Measurements from ENCODE around the gene ATP6V1C2.

Gene ATP6V1C2

GRCh38 chr2:10722252-10722825 is 909 bp downstream of the ATP6V1C2 start:
- TF ChIP-seq EZH2 (IDR thresholded peaks at IDR 0.05; ENCODE audit: borderline replicate concordance, low read length) = no peak
- TF ChIP-seq, protein P1, sequence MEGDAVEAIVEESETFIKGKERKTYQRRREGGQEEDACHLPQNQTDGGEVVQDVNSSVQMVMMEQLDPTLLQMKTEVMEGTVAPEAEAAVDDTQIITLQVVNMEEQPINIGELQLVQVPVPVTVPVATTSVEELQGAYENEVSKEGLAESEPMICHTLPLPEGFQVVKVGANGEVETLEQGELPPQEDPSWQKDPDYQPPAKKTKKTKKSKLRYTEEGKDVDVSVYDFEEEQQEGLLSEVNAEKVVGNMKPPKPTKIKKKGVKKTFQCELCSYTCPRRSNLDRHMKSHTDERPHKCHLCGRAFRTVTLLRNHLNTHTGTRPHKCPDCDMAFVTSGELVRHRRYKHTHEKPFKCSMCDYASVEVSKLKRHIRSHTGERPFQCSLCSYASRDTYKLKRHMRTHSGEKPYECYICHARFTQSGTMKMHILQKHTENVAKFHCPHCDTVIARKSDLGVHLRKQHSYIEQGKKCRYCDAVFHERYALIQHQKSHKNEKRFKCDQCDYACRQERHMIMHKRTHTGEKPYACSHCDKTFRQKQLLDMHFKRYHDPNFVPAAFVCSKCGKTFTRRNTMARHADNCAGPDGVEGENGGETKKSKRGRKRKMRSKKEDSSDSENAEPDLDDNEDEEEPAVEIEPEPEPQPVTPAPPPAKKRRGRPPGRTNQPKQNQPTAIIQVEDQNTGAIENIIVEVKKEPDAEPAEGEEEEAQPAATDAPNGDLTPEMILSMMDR (IDR thresholded peaks at IDR 0.05; ENCODE audit: low read length) = no peak
- peaks cover 6% of the 10 kb centered on the region for H3K4me1 ChIP-seq (ENCODE audit: insufficient read depth, low read length, severe bottlenecking)
- no peaks in the 10 kb centered on the region for H3K79me2 ChIP-seq (ENCODE audit: insufficient read depth, low read length)
- no peaks in the 10 kb centered on the region; the same call in 1 of the 2 replicates for H3F3A ChIP-seq (ENCODE audit: insufficient read depth, low read length)
- H3K9me2 ChIP-seq (ENCODE audit: low read depth, low read length) = no peaks in the 10 kb centered on the region
- H3K4me2 ChIP-seq (ENCODE audit: low read length) = peak overlapping the region; percentile 88
- no peaks in the 10 kb centered on the region for H3K9me3 ChIP-seq (ENCODE audit: low read length)
- no peaks in the 10 kb centered on the region for H3K36me3 ChIP-seq (ENCODE audit: insufficient read depth, low read length)
- H3K27ac ChIP-seq (ENCODE audit: low read depth, low read length, poor library complexity, severe bottlenecking) = no peak overlapping the region
- no peak overlapping the region for H2AFZ ChIP-seq (ENCODE audit: low read length)
- no peak overlapping the region for H3K9ac ChIP-seq (ENCODE audit: low read length)
- no peaks in the 10 kb centered on the region for H4K20me1 ChIP-seq (ENCODE audit: insufficient read depth, low read length)
- H3K27me3 ChIP-seq (ENCODE audit: insufficient read depth, low read length) = peaks cover 10% of the 10 kb centered on the region; the same call in 1 of the 2 replicates
- H3K4me3 ChIP-seq (ENCODE audit: low read depth, low read length, poor library complexity, severe bottlenecking) = peak overlapping the region; percentile 63

GRCh38 chr2:10732924-10733565 is 11.6 kb downstream of the ATP6V1C2 start:
- no peak overlapping the region for H3K9ac ChIP-seq (ENCODE audit: low read length)
- no peaks in the 10 kb centered on the region for H3F3A ChIP-seq (ENCODE audit: insufficient read depth, low read length)
- H3K9me2 ChIP-seq (ENCODE audit: low read depth, low read length) = no peaks in the 10 kb centered on the region
- no peak overlapping the region for H3K4me2 ChIP-seq (ENCODE audit: low read length)
- H3K4me1 ChIP-seq (ENCODE audit: insufficient read depth, low read length, severe bottlenecking) = no peaks in the 10 kb centered on the region
- H3K79me2 ChIP-seq (ENCODE audit: insufficient read depth, low read length) = no peaks in the 10 kb centered on the region
- H3K9me3 ChIP-seq (ENCODE audit: low read length) = no peaks in the 10 kb centered on the region
- TF ChIP-seq EZH2 (IDR thresholded peaks at IDR 0.05; ENCODE audit: borderline replicate concordance, low read length) = no peak
- TF ChIP-seq, protein P1 (IDR thresholded peaks at IDR 0.05; ENCODE audit: low read length) = no peak
- no peaks in the 10 kb centered on the region for H3K36me3 ChIP-seq (ENCODE audit: insufficient read depth, low read length)
- H3K27ac ChIP-seq (ENCODE audit: low read depth, low read length, poor library complexity, severe bottlenecking) = no peak overlapping the region
- H3K27me3 ChIP-seq (ENCODE audit: insufficient read depth, low read length) = no peaks in the 10 kb centered on the region
- H3K4me3 ChIP-seq (ENCODE audit: low read depth, low read length, poor library complexity, severe bottlenecking) = no peak overlapping the region
- no peaks in the 10 kb centered on the region for H4K20me1 ChIP-seq (ENCODE audit: insufficient read depth, low read length)
- no peak overlapping the region for H2AFZ ChIP-seq (ENCODE audit: low read length)

- Histone ChIP-seq H3K36me3 (ENCODE audit: insufficient read depth, low read length) (no peaks in the 10 kb centered on the region), H3F3A (ENCODE audit: insufficient read depth, low read length) (no peaks in the 10 kb centered on the region), H4K20me1 (ENCODE audit: insufficient read depth, low read length) (no peaks in the 10 kb centered on the region)
These were observed 12.1 kb downstream of the ATP6V1C2 start for GRCh38 chr2:10733566-10733925.

More at GRCh38 chr2:10733566-10733925, 12.1 kb downstream of the ATP6V1C2 start:
- Histone ChIP-seq H3K4me1 (ENCODE audit: insufficient read depth, low read length, severe bottlenecking) (no peaks in the 10 kb centered on the region), H3K4me3 (ENCODE audit: low read depth, low read length, poor library complexity, severe bottlenecking) (no peak overlapping the region), H3K4me2 (ENCODE audit: low read length) (no peak overlapping the region), H3K27ac (ENCODE audit: low read depth, low read length, poor library complexity, severe bottlenecking) (no peak overlapping the region), H3K9me2 (ENCODE audit: low read depth, low read length) (no peaks in the 10 kb centered on the region), H2AFZ (ENCODE audit: low read length) (no peak overlapping the region), H3K79me2 (ENCODE audit: insufficient read depth, low read length) (no peaks in the 10 kb centered on the region), H3K9me3 (ENCODE audit: low read length) (no peaks in the 10 kb centered on the region), H3K27me3 (ENCODE audit: insufficient read depth, low read length) (no peaks in the 10 kb centered on the region), H3K9ac (ENCODE audit: low read length) (no peak overlapping the region)
- TF ChIP-seq, protein P1 (IDR thresholded peaks at IDR 0.05; ENCODE audit: low read length) = no peak
- no peak for TF ChIP-seq EZH2 (IDR thresholded peaks at IDR 0.05; ENCODE audit: borderline replicate concordance, low read length)
